GM18873 (cell line): Measurements from ENCODE around the gene KLHDC9.
"Not testable (repeated sequence)": the region's sequence is repeated elsewhere in the genome, so short reads cannot be mapped to it uniquely, and the experiment has no call there.

ENCODE experiments used
- ATAC-seq: cut with Tn5 transposase; IDR thresholded peaks from one replicate; pipeline ENCODE4 v1.9.1; 2021; ENCODE audit warnings: mild to moderate bottlenecking, moderate library complexity, moderate number of reproducible peaks; ENCODE audit not compliant: unreplicated experiment, low FRiP score

The KLHDC9 gene

DNA sequence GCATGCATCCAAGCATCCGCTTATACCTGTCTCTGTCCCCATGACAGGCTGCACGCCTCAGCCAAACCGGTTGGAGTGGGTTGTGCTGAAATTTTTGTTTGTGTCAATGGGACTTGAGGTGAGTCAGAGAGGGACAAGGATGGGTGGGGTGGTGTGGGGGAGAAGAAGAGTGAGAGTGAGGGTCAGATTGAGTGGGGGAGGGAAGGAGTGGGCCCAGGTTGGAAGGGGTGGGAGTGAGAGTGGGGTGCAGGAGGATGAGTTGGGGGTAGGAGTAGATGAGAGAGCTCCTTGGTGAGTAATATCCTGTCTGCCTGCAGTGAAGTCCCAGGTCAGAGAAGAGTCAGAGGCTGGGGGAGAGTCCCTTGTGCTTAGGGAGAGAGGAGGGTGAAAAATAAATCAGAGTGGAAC, 5.5 kb upstream of the KLHDC9 start:
- ATAC-seq: no peak

DNA sequence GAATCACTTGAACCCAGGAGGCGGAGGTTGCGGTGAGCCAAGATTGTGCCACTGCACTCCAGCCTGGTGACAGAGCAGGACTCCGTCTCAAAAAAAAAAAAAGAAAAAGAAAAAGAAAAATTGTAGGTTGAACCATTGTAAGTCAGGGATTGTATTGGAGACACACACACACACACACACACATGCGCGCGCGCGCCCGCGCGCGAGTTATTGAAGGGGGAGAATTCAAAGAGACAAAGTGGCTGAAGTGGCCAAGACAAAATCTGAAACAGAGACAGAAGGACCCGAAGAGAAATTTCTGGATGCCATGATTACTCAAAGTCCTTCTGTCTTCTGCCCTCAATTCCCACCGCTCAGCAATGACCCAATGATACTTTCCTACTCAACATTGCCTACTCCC, 3.7 kb upstream of the KLHDC9 start:
- ATAC-seq: no peak

DNA sequence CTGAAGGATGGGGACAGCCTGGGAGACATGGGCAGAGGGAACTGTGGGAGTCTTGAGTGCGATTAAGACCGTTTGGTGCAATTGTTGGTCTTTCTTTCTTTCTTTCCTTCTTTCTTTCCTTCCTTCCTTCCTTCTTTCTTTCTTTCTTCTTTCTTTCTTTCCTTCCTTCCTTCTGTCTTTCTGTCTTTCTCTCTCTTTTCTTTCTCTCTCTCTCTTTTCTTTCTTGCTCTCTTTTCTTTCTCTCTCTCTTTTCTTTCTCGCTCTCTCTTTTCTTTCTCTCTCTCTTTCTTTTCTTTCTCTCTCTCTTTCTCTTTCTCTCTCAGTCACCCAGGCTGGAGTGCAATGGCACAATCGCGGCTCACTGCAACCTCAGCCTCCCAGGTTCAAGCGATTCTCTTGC, 2.9 kb upstream of the KLHDC9 start:
- no peak for ATAC-seq

DNA sequence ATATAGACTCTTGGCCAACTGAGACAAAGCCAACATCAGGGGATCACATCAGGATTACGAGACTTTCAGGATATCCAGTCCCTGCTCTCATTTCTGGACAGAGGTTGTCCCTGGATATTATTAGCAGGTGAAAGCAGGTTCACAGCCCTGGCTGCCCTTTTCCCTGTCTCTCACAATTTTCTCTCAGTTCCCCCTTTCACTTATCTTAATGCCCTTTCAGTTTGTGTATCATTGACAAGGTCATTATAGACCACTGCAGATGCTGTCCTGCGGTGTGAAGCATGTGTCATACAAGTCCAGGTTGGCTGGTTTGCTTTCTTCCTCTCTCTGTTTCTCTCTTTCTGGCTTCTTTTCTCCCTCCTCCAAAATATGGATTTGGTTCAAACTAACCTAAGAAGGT, 2.1 kb upstream of the KLHDC9 start:
- ATAC-seq: no peak

DNA sequence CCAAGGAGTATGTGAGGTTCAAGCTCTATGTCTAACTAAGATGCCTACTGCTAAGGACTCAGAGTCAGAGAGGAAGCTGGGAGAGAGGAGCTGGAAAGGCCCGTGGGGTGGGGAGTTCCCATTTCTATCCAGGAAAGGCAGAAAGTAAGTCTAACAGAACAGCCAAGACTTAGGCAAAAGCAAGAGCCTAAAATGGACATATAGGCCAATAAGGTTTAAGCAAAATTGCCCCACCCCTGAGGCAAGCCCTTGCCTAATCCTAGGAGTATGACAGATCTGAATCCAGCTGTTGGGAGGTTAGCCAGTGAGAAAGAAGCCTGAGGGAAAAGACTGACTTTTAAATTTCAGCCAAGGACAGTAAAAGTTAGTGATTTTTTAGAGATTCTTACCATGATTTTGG, 1.6 kb upstream of the KLHDC9 start:
- no peak for ATAC-seq

DNA sequence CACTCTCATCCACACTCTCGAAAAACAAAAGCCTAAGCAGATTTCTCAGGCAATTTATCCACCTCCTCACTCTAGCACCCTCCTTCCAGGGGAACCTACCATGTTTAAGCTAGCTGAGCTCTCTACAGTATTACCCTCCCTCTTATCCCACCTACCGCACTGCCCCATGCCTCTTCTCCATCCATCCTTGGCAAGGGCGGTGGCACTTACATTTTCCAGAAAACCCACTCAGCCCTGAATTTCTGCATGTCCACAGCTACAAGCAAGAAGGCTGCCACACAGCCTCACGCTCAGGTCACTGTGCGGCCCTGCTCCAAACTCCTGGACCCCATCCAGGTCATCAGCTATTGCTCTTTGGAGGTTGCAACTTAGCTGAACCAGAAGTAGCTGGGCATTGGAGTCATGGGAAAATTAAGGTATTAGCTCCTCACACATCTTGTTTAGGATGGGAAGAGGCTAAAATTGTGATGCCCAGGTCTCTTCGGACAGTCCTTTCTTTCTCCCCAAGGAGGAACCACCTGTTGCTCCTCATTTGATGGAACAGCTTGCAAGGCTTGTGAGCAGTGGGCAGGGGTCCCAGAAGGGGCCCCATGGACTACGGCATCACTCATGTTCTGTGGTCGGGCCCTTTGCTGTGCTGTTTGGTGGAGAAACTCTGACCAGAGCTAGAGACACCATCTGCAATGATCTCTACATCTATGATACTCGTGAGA, 1.1 kb downstream of the KLHDC9 start:
- no peak for ATAC-seq

DNA sequence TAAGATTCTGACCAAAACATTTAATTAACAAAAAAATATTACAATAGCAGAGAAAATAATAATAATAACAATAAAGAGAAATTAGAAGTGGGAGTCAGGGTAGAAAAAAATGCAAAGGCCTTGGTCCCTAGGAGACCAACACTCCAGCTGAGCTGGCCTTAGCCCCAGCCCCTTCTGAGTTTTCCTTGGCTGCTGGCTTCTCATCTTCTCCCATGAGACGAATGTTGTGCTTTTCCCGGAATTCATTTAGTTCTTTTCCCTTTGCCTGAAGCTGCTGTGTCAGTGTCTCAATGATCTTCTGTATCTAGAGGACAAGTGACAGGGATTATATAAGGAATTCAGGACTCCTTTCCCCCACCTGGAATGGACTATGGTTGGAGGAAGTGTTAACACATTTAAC, 2.4 kb downstream of the KLHDC9 start:
- ATAC-seq: no peak

DNA sequence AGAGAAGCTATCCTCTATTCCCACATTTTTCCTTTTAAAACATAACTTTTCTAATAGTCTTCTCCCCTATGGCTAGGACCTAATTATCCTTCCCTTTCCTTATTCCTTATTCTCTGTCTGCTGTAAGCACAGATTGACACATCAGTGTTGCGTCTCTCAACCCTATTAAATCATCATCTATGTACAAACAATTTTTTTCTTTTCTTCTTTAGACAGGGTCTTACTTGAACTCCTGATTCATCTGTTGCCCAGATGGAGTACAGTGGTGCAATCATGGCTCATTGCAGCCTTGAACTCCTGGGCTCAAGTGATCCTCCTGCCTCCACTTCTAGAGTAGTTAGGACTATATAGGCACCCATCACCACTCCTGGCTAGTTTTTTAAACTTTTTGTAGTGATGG, 8.3 kb downstream of the KLHDC9 start:
- no peak for ATAC-seq

DNA sequence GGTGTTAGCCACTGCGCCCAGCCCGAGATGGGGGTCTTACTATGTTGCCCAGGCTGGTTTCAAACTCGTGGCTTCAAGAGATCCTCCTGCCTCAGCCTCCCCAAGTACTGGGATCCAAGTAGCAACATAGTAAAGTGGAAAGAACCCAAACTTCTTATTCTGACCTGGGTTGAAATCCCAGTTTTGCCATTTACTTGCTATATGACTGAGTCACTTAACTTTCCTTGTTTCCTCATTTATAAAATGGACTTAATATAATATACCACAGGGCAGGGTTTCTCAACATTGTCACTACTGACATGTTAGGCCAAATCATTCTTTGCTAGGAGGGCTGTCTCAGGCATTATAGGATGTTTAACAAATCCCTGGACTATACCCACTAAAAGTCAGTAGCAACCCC, 13.0 kb downstream of the KLHDC9 start:
- no peak for ATAC-seq

DNA sequence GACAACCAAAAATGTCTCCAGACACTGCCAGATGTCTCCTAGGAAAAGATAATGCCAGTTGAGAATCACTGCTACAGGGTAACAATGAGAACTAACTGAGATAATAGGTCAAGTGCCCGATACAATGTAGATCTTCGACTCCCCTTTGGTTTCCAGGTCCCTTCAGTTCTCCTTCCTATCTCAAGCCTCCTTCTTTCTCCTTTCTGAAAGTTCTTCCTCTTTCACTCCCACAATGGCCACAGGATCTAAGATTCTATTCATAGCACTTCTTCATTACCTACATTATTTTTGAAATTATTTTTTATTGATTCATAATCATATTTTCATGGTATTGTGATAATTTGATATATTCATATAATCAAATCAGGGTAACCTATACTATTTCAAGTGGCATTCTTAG, 13.4 kb downstream of the KLHDC9 start:
- ATAC-seq: no peak

DNA sequence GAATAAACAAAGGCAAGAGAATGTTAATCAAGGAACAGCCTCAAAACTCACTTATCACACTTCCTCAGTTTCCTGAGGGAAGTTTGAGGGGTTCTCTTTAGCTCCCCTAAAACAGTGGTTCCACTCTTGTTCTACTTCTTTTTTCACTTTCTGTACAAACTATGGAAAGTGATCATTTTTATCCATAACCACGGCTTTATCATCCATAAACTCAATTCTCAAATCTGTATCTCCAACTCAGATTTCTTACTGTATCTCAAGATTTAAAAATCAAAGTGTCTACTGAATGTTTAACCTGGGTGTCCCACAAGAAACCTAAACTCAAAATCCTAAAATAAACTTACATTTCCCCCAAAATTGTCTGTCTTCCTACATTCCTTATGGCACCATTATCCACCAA, 15.8 kb downstream of the KLHDC9 start:
- ATAC-seq: no peak

DNA sequence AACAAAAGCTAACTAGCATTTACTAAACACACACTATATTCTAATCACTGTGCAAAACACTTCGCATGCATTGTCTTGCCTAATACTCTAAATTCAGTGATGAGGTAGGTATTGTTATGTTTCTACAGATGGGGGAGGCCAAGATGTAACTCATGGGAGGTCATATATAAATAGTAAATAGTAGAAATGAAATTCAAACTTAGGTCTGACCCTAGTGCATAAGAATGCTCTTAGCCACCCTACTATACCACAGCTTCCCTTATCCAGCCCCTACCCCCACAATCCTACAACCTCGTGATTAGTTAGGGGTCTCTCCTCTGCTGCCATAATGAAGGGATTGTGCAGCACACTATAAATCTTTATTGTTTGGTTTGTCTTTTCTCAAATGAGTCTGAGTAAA, 16.4 kb downstream of the KLHDC9 start:
- ATAC-seq: no peak

DNA sequence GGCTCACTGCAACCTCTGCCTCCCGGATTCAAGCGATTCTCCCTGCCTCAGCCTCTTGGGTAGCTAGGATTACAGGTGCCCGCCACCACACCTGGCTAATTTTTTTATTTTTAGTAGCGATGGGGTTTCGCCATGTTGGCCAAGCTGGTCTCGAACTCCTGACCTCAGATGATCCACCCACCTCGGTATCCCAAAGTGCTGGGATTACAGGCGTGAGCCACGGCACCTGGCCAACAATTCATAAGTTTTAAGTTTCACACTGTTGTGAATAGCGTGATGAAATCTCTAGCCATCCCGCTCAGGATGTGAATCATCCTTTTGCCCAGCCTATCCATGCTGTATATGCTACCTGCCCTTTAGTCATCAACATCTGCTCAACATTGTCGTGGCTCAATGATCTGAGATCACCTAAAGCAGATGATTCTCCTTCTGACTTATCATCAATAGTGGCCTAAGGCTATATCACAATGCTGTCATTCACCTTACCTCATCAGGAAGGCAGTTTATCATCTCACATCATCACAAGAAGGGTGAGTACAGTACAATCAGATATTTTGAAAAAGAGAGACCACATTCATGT, 17.1 kb downstream of the KLHDC9 start:
- no peak for ATAC-seq

DNA sequence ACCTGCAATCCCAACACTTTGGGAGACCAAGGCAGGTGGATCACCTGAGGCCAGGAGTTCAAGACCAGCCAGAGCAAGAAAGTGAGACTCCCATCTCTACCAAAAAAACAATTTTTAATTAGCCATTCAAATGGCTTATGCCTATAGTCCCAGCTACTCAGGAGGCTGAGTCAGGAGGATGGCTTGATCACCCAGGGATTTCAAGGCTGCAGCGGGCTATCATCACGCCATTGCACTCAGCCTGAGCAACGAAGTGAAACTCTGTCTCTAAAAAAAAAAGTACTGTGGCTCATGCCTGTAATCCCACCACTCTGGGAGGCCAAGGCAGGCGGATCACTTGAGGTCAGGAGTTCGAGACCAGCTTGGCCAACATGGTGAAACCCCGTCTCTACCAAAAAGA, 17.8 kb downstream of the KLHDC9 start:
- not testable (repeated sequence) for ATAC-seq

DNA sequence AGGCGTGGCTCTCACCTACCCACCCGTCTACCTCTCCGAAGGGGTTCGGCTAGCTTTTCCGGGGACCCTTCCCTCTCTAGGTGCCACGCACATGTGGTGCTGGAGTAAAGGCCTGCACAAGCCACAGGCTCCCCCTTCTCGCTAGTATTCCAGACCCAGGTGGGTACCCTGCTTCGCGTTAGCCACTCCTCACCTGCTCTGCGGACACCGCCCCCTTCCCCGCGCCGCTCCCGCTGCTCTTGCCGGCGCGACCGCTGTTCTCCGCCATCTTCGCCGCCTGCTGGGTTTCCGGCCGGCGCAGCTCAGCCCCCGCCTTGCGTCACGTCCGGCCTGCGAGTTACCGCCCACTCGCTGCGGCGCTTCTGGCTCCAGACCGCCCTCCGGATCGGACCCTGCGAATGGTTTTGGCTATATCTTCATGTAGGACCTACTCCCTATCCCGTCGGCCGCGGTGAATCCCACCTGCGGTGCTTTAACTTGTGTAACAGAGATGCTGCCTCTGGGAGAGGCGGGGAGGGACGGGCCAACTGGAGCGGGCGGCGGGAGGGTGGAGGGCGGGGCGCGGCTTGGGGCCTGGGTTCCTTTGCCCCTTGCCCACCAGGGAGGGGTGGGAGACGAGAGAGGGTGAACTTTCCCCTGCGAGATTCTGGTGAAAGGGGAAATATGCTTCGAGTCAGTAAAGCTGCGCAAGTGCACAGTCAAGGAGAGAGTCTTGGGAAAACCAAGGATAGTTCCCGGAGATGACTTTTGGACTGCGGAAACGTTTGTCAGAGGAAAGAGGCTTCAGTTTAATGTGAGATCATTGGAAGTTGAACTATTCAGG, 19.8 kb downstream of the KLHDC9 start, which contains the start of the genes NIT1 and PFDN2:
TSS of gene NIT1 (plus strand) at position 347 of the 823 bp plus-strand sequence. CDS start at position 419, 72 bp downstream.
TSS of gene PFDN2 (minus strand) at position 279 of the 823 bp plus-strand sequence. CDS start at position 268, 11 bp downstream.
- ATAC-seq: peak; percentile 65

DNA sequence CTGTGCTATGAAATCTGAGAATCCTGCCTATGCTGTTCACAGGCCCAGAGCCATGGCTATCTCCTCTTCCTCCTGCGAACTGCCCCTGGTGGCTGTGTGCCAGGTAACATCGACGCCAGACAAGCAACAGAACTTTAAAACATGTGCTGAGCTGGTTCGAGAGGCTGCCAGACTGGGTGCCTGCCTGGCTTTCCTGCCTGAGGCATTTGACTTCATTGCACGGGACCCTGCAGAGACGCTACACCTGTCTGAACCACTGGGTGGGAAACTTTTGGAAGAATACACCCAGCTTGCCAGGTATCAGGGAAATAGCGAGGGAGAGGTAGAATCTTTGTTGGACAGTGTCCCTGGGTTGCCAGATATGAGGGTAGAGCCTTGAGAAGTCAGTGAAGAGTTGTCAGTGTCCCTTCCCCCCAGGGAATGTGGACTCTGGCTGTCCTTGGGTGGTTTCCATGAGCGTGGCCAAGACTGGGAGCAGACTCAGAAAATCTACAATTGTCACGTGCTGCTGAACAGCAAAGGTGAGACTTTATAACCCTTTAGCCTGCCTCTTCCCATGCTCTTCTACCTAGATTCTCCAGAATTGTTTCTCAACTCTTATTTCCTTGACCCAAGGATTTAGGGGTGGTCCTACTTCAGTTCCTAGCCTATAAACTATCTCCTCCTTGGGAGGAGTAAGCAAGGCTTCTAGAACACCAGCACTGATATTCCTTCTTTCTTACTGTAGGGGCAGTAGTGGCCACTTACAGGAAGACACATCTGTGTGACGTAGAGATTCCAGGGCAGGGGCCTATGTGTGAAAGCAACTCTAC, 21.1 kb downstream of the KLHDC9 start:
- ATAC-seq: peak; percentile 35

DNA sequence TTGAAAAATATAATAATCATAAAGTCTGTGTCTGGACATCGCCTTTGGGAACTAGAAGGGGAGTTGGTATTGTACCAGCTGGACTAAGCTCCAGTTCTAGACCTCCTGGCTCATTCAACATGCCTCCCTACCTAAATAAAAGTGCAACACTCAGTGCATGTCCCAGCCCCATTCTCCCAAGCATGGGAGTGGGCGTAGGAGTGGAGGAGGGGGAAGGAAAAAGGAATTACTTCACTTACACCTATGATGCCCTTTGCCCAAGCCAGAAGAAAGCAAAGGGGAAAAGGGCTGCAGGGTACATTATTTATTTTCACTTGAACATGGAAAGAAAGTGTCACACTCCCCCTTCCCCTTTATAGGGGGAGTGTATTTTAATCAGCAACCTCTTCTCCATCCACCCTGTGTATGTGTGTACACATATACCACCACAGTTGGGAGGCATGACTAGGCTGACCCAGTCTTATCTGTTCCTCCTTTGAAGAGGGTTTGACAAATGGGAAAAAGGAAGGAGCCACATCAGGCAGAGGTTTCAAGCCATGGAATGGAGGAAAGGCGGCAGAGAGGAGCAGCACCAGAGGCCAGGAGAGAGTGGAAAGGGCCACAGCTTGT, 23.0 kb downstream of the KLHDC9 start:
- no peak for ATAC-seq

DNA sequence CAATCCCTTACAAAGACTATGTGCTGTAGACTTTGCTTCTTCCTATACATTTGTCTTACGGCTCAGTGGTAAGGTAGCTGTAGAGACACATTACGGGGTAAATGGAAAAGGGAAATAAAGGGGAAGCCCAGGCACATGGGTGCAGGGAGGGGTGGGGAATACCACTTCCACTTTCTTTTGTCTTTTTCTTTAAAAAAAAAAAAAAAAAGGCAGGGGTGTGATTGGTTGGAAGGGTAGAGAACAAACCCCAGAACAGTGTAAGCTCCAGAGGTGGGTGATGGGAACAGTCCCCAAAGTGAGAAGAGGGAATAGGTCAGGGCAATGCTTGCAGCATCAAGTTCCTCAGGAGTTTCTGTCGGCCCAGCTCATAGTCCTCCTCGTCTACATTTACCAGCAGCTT, 23.7 kb downstream of the KLHDC9 start:
- ATAC-seq: no peak

DNA sequence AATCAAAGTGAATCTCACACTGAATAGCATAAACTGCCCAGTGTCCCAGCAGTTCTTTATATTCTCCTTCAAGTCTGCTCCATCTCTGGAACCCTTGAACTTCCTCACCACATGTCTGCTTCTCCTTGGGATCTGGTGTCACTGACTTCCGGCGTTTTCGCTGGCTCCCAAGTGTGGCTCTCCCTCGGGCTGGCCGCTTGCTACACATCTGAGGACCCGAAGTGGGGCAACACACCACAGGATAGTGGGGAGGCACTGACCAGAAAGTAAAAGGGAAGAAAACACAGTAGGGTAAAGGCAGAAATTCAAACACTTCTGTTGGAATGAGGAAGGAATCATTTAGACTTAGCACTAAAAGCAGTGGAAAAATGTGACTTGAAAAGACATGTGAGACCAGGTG, 24.8 kb downstream of the KLHDC9 start:
- no peak for ATAC-seq

DNA sequence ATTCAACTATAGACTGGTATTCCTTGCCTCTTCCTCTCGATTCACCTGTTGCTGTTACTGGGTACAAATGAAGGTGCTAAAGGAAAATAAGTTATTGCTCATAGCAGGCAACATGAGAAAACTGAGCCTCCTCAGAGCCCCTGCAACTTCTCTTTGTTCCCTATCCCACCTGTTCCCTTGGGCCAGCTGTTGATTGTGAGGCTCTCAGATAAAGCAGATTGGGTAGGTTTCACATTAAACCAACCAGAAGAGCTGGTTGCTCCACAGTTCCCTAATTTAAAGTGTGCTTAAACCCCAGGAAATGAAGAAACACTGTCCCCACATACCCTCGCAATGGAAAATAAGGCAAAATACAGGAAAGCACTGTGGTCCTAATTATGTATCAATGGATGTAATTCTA, 29.5 kb downstream of the KLHDC9 start:
- no peak for ATAC-seq
